Measurements from ENCODE around the gene SLC6A16.

SLC6A16 gene

GRCh38 chr19:49243726-49244125 is 81.3 kb downstream of the SLC6A16 start:
- DNase-seq: no peak
- Histone ChIP-seq H3K27me3 (replicated peaks; ENCODE audit: control insufficient read depth, insufficient read depth, low read length, poor library complexity, severe bottlenecking) (no peaks in the 10 kb centered on the region), H3K4me3 (ENCODE audit: insufficient read depth, low read depth, low read length, poor library complexity, severe bottlenecking) (no peak overlapping the region), H3K36me3 (ENCODE audit: control insufficient read depth, insufficient read depth, low read length) (no peaks in the 10 kb centered on the region), H3K4me1 (ENCODE audit: control insufficient read depth, insufficient read depth, low read length, poor library complexity, severe bottlenecking) (no peaks in the 10 kb centered on the region), H3K27ac (ENCODE audit: insufficient read depth, low read length, poor library complexity, severe bottlenecking) (no peak overlapping the region), H3K9me3 (ENCODE audit: control insufficient read depth, low read length) (no peaks in the 10 kb centered on the region)

- H3K36me3 ChIP-seq (ENCODE audit: control insufficient read depth, insufficient read depth, low read length): no peaks in the 10 kb centered on the region
- H3K4me3 ChIP-seq (ENCODE audit: insufficient read depth, low read depth, low read length, poor library complexity, severe bottlenecking): no peak overlapping the region
- no peaks in the 10 kb centered on the region for H3K4me1 ChIP-seq (ENCODE audit: control insufficient read depth, insufficient read depth, low read length, poor library complexity, severe bottlenecking)
- H3K27me3 ChIP-seq (replicated peaks; ENCODE audit: control insufficient read depth, insufficient read depth, low read length, poor library complexity, severe bottlenecking): no peaks in the 10 kb centered on the region
- no peak overlapping the region for H3K27ac ChIP-seq (ENCODE audit: insufficient read depth, low read length, poor library complexity, severe bottlenecking)
- no peaks in the 10 kb centered on the region for H3K9me3 ChIP-seq (ENCODE audit: control insufficient read depth, low read length)
- no peak for DNase-seq
Observed at GRCh38 chr19:49243129-49243528, 81.9 kb downstream of the SLC6A16 start.

GRCh38 chr19:49241769-49242168 is 83.2 kb downstream of the SLC6A16 start:
- Histone ChIP-seq H3K27me3 (replicated peaks; ENCODE audit: control insufficient read depth, insufficient read depth, low read length, poor library complexity, severe bottlenecking) (no peaks in the 10 kb centered on the region), H3K36me3 (ENCODE audit: control insufficient read depth, insufficient read depth, low read length) (no peaks in the 10 kb centered on the region), H3K27ac (ENCODE audit: insufficient read depth, low read length, poor library complexity, severe bottlenecking) (no peak overlapping the region), H3K4me1 (ENCODE audit: control insufficient read depth, insufficient read depth, low read length, poor library complexity, severe bottlenecking) (no peaks in the 10 kb centered on the region), H3K4me3 (ENCODE audit: insufficient read depth, low read depth, low read length, poor library complexity, severe bottlenecking) (no peak overlapping the region), H3K9me3 (ENCODE audit: control insufficient read depth, low read length) (no peaks in the 10 kb centered on the region)
- DNase-seq: no peak

Data from effector memory CD4-positive, alpha-beta T cell (primary cell).